HG03342 (cell line): Measurements from ENCODE around the gene DUSP3.

ENCODE experiments used
- ATAC-seq: cut with Tn5 transposase; IDR thresholded peaks from one replicate; pipeline ENCODE4 v1.9.1; 2021; ENCODE audit warnings: mild to moderate bottlenecking, moderate library complexity; ENCODE audit not compliant: unreplicated experiment

Gene DUSP3

DNA sequence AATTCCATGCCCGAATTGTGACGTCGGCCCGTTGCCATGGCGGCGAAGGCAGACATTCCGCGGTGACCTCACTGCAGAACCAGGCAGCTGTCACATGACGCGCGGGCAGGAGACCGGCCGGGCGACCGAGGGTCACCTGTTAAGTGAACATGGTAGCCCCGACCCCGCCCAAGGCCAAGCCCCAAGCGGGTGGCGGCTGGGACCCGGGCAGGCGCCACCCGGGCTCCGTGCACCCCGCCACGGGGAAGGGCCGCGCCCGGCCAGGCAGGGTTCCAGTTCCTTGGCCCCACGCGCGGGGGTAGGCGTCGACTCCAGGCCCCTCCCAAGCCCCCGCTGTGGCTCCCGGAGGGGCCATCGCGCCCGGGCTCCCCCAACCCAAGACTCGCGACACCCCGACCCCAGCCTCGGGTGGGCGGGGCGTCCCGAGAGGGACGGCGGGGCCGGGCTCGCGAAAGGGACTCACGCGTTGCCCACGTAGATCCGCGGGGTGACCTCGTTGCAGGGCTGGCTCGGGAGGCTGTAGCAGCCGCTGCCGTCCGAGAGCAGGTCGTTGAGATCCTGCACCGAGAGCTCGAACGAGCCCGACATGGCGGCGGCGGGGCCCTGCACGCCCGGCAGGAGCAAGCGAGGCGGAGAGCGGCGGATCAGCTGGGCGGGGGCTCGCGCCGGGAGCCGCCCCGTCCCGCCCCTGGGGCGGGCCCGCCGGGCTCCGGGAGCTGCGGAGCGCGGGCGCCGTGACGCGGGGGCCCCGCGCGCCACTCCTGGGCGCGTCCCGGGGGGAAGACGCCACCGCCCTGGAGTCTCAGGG lies at the start of gene DUSP3:
TSS of gene DUSP3 (minus strand) at position 641 of the 808 bp plus-strand sequence. CDS start at position 588, 53 bp downstream.
- ATAC-seq: peak; percentile 85

DNA sequence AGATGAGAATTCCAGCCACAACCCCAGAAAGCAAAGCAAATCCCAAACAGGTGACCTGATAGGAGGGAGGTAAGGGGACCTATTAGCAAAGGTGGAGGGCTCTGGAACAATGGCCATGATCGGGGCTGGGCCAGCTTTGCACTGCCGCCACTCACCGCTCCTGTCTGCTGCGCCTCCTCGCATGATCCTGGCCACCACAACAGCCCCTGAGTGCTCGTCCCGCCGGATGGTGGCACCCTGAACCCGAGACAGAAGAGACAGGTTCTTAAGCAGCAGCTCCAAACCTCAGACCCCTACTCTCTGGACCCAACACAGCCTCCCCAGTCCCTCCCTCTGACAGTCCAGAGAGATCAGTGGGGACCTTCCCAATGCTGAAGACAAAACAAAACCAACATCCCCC lies 48.8 kb upstream of the DUSP3 start:
- ATAC-seq: no peak

GRCh38 chr17:43826206-43826605 lies 47.4 kb upstream of the DUSP3 start:
- no peak for ATAC-seq

DNA sequence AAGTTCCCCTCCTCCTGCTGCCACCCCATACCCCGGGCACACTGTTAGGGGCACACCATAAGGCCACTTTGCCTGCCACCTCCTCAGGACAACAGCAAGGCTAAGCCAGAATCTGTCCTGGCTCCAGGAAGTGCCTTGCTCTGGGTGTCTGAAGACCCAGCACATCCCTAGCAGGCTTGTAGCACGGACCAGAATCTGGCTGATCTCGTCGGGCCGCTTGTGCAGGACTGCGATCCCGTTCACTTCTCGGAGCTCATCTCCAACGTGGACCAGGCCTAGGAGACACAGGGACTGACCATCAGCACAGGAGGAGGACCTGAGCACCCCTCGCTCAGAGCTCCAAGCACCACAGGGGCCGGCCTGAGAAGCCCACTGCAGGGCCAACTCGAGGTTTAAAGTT lies 46.8 kb upstream of the DUSP3 start:
- ATAC-seq: no peak

GRCh38 chr17:43823350-43824084 lies 44.7 kb upstream of the DUSP3 start:
- no peak for ATAC-seq

DNA sequence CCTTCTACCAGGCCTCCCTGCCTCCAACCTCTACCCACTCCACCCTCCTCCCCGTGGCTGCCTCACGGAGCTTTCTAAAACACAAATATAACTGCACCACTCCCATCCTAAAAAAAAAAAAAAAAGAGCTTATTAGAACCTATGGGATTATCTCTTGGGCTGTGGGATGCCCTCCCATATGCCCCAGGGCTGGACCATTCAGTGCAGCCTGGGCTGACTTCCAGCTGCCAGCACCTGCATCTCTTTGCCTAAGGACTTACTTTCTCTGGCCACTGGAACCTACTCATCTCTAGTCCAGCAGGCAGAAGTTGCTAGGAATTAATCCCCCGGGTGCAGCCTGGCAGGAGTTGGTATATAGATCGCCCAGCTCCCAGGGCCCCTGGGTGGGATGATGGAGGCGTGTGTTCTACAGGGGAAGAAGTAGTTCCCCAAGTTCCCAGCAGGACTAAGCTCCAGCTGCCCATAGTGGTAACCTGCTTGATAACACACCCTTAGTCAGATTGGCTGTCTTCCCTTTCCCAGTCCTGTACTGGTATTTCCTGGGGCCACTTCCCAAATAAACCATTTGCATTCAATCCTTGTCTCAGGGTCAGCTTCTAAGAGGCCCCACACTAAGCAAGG lies 43.9 kb upstream of the DUSP3 start:
- ATAC-seq: no peak

DNA sequence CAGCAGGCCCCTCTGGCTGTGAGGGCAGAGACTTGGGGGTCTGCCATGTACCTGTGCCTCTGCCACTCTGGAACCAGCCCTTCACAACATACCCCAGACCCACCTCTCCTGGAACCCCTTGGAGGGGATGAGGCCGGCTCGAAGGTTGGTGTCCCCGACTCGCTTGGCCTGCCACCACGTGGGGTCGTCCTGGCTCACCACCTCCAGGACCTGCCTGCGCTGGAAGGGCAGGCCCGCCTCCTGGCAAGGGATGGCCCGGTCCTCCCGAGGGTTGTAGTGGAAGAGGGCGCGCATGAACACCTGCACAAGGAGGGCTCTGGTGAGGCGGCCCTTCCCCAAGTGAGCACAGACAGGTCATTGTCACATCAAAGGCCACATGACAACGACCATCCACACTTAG lies 42.0 kb upstream of the DUSP3 start:
- no peak for ATAC-seq

DNA sequence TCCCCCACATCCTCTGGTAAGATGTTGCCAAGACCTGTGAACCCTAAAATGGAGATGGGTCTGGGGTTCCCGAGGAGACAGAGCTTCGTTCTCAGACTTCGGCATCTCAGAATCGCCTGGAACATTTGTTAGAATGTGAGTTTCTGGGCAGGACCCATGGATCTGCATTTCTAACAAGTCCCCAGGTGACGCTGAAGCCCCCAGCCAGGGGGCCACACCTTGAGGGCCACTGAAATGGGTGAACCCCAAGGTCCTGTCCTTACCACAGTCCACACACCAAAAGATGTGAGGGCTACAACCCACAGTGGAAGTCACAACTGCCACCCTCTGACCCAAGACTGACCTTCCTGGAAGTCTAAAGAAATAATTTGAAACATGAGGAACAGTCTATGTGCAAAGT lies 40.2 kb upstream of the DUSP3 start:
- no peak for ATAC-seq

DNA sequence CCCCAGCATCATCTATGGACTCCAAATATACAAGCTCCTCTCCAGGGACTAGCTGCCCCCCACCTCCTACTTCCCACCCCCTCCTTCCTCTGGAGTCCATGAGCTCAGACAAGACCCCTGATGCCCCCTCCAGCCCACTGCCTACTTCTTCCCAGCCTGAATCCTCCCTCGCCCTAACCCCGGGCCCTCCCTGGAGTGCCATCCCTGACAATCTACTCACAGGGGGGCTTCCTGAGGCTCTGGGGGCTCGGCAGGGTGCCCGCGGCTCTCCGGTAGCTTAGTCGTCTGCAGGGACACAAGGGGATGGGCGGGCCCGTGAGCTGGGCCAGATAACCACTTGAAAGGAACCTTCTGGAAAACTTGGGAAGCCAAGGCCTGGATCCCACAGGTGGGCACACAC lies 39.0 kb upstream of the DUSP3 start:
- no peak for ATAC-seq

DNA sequence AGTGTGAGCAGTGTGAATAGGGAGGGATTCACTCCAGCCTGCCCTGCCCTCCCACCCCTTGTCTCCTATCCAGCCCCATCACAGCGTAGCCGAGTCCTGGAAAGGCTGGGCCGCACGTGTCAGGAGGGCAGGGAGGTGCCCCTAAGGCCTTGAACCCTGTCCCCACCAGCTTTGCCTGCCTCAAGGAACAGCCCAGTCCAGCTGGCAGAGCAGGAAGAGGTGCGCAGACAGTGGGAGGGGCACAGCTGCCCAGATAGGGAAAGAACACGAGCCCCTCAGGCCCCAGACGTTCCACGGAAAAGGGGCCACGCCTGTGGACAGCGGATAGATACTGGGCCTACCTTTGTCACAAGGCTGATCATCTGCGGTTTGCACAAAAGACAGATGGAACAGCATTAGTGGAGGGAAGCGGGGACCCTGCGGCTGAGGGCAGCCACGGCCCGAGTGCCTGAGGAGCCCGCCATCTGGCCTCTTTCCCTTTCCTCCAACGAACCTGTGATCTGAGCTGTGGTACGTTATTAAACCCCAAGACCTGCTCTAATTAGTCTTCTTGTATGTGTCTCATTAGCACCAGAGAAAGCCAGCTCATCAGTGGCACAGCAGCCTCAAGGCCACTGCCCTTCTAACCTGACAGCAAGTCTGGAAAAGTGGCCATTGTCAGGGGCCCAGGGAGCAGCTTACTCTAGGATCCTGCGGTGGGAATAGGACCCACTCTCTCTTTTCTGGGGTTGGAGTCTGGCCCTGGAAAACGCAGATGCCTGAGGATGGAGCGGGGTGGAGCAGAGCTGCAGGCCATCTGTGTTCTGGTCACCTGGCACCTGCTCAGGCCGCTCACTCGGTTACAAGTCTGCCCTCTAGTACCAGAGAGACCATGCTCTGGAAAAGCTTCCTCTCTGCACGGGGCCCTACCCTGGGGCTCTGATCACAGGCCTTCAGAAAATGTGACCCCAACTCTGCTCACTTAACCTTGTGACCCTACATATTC lies 37.9 kb upstream of the DUSP3 start:
- ATAC-seq: no peak

GRCh38 chr17:43814714-43815113 lies 35.9 kb upstream of the DUSP3 start:
- ATAC-seq: no peak

- ATAC-seq: no peak
Observed at GRCh38 chr17:43814026-43814425, 35.2 kb upstream of the DUSP3 start.

GRCh38 chr17:43813386-43813785 lies 34.6 kb upstream of the DUSP3 start:
- ATAC-seq: no peak

DNA sequence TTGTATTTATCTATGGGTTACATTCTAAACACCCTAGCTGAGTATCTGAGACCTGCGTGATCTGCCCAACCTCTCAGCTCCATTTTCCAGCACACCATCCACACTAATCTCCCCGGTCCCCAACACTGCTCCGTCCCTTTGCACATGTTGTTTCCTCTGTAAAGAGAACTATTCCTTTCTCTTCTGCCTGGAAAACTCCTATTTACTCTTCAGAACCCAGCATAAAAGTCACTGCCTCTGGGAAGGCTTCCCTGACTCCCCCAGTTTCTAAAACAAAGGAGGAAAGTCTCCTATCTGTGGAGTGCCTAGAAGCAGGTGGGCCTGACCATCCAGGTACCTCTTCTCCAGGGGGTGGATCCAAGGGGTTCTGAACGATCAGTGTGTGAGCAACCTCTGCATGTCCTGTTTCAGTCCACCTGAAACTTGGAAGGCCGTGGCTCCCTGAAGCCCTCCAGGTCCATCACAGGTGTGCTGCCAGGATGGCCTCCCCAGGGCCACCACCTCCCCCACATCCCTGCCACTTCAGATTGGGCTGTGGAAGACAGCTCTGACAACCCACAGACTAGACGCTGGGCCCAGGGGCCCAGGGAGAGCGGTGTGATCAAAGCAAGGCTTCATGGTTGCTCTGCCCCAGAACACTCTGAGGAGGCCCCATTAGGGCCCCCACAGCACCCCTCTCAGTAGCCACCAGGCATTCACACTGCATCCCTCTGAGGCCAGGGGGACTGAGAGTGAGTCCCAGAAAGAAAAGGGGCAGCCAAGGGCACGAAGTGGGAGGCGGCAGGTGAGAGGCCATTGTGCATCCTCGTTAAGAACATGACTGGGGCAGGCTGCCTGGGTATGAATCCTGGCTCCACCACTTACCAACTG lies 33.9 kb upstream of the DUSP3 start:
- no peak for ATAC-seq

DNA sequence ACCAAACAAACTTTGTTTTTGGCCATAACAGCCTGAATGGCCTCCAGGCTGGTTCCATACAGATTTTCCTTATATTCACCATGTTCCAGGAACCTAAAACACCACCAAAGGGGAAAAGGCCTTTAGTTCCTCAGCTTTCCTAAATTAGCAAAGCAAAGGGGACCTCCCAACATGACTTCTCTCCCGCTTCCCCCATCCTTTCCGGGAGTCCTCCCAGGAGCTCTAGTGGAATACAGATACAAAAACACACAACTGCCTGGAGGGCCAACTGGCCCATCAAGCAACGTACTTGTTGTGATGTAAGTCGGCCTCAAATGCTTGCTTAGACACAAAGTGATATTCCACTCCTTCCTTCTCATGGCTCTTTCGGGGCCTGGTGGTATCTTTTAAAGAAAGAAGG lies 32.0 kb upstream of the DUSP3 start:
- ATAC-seq: no peak

GRCh38 chr17:43810226-43810715 lies 31.5 kb upstream of the DUSP3 start:
- no peak for ATAC-seq

DNA sequence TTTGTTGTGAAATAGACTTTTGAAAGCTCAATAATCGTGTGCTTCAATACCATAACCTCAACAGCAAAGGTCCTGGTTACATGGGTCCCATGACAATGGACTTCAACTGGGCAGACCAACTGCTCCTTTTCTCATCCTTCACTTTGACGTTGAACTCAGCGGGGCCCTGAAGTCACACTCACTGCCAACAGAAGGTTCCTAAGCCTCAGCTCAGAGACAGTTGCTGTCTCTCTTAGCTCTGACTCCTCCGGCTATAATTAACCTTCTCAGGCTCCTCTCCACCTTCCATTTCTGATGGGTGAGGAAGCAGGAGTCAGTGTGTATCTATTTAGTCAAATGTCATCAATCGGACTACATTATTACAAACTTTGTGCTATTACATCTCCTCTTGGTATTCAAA lies 30.3 kb upstream of the DUSP3 start:
- no peak for ATAC-seq

GRCh38 chr17:43808076-43808475 lies 29.3 kb upstream of the DUSP3 start:
- no peak for ATAC-seq

DNA sequence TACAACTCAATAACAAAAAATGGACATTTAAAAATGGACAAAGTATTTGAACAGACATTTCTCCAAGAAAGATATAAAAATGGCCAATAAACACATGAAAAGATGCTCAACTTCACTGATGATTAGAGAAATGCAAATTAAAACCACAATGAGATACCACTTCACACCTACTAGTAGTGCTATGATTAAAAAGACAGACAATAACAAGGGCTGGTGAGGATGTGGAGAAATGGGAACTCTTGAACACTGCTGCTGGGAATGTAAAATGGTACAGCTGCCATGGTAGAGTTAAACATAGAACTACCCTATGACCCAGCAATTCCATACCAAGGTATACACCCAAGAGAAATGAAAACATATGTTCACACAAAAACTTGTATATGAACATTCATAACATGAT lies 26.3 kb upstream of the DUSP3 start:
- ATAC-seq: no peak

DNA sequence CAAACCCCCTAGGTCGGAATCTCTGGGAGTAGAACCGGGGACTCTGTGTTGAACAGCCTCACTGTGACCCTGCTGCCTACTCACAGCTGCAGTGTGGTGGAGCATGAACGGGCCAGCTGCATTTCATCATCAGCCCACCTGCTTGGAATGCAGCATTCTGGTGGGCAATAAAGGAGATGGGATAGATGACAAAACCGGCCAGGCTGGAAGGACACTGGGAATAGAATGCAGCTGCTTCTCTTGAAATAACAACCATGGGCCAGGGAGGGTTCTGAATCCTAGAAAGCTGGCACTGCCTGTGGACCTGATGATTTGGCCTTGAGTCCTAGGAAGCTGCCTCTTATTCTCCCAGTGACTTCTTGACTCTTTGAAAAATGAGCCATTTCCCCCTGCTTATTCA lies 25.0 kb upstream of the DUSP3 start:
- ATAC-seq: no peak
